ENCODE results near the gene CNTF.

Gene CNTF

DNA sequence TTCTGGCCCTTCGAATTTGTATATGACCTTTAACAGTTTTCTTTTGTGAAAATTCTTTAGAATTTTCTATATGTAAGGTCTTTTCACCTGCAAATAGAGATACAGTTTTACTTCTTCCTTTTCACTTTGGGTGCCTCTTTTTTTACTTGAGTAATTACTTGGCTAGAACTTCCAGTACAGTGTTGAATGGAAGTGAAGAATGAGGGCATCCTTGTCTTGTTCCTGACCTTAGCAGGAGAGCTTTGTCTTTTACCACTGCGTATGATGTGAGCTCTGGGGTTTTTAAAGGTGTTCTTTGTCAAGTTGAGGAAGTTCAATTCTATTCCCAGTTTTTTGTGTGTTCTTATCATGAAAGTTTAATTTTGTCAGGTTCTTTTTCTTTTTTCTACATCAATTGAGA lies 22.0 kb upstream of the CNTF start:
- no peak for DNase-seq (ENCODE audit: extremely low read depth in 1 of 2, low read depth in 1 of 2)

DNA sequence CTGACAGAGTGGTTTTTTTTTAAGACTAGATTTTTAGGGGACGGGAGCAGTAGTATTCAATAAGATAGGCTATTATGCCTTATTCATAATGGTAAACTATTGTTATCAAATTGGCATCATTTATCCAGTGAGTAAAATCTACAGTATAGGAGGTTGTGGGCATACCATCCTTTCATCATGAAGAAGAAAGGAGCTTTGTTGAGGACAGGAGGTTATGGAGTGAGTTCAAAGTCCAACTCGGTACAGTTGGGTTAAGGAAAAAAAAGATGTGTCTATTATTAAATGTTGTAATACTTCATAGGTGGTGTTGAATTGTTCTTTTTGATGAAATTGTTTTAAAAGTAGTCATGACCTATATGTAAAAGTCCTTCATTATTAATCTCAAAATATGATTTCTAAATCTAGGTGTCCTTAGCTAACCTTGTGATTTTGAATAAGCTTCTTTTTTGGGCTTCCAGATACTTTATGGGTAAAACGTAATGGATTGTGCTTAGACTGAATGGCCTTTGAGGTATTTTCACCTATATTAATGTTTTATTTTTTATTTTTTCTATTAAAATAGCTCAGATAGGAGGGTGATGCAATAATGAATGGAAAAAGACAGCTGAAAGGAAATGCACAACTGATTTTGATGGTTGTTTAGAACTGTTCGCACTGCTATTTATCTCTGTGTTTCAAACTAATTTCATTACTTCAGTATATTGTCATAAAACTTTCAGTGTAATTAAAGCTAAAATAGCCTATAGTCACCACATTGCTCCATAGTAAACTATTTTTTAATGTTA lies 15.3 kb upstream of the CNTF start:
- DNase-seq (ENCODE audit: extremely low read depth in 1 of 2, low read depth in 1 of 2), result no peak

DNA sequence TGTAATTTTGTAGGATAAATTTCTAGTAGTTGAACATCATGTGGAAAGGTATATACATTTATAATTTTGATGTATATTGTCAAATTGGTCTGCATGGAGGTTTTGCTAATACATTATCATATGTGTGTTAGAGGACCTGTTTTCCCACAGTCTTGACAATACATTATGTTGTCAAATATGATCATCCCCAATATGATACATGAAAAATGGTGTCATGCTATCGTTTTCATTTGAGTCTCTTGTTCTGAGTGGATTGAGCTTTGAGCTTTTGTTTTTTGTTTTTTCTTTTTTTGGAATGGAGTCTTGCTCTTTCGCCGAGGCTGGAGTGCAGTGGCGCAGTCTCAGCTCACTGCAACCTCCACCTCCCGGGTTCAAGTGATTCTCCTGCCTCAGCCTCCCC lies 14.1 kb upstream of the CNTF start:
- DNase-seq (ENCODE audit: extremely low read depth in 1 of 2, low read depth in 1 of 2), result no peak

DNA sequence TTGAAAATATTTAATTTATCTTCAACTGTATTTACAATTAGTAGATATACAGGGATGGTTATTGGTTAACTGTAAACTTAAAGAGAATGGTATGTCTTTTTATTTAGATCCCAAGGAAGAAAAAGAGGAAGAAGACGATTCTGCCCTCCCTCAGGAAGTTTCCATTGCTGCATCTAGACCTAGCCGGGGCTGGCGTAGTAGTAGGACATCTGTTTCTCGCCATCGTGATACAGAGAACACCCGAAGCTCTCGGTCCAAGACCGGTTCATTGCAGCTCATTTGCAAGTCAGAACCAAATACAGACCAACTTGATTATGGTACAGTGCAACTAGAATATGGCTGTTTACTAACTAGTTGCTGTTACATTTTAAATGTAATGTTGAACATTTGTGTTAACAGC lies 12.7 kb upstream of the CNTF start:
- no peak for DNase-seq (ENCODE audit: extremely low read depth in 1 of 2, low read depth in 1 of 2)

DNA sequence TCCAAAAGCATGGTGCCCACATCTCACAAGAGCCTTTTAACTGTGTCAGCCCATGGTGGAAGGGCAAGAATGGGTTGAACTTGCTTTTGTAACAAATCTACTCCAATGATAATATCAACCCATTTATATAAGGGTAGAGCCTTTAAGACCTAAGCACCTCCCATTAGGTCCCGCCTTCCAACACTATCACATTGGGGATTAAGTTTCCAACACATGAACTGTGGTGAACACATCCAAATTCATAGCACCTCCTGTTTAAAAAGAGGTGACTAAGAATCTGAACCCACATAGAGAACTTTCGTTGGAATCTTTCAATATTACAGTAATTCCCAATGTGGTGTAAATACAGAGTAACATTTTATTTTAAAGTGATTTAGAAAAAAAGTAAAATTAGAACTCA lies 9.2 kb upstream of the CNTF start:
- DNase-seq (ENCODE audit: extremely low read depth in 1 of 2, low read depth in 1 of 2), result no peak

DNA sequence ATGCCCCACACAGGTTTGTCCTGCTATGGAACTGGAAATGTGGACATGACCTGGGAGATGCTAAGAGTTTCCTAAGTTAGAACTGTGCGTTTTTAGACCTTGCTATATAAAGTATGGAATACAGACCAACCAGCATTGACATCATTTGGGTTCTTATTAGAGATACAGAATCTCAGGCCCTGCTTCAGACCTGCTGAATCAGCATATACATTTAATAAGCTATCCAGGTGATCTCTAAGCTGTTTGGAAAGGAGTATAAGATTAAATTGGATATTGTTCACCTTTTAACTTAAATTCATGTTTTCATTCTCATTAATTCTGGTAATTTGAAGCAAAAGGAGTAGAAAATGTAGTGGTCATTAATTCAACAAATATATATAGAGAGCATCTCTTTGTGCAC lies 6.9 kb upstream of the CNTF start:
- no peak for DNase-seq (ENCODE audit: extremely low read depth in 1 of 2, low read depth in 1 of 2)

DNA sequence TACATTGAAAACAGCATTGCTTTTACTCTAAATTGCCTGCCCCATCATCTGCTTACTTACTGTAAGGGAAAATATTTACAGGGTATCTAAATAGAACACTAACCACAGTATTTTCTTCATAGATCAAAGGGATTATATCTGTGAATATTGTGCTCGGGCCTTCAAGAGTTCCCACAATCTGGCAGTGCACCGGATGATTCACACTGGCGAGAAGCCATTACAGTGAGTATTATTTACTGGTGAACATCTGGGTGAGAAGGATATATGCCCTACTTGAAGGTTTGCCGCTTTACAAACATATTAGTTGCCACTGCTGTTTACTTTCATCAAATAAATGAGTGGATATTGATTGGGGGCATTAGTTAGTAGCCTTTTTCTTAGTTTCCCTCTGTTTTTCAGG lies 5.9 kb upstream of the CNTF start:
- no peak for DNase-seq (ENCODE audit: extremely low read depth in 1 of 2, low read depth in 1 of 2)

DNA sequence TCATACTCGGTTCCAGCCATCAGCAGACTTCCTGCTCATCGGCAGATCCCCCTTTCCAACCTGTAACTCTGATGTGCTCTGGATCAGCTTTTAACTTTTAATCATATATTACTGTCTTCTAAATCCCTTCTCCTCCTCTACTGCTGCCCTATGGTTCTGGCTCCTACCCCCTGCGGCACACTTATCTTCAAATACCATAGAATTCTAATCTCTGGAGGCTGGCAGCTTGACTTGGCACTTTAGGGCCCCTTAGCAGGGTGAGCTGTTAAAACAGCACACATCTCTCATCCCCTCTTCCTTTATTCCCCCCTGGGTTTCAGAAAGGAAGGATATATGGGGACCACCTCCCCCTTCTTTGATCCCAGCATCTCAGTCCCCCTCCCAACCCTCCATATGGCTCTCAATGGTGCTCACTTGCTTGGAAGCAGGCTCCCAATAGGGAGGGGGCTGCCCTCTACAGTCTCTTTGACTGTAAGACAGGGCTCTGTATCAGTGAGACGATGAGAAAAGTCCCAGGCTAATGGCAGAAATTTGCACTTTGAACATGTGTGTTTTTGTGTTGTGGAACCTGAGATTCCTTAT lies 4.4 kb upstream of the CNTF start:
- DNase-seq (ENCODE audit: extremely low read depth in 1 of 2, low read depth in 1 of 2), result no peak

DNA sequence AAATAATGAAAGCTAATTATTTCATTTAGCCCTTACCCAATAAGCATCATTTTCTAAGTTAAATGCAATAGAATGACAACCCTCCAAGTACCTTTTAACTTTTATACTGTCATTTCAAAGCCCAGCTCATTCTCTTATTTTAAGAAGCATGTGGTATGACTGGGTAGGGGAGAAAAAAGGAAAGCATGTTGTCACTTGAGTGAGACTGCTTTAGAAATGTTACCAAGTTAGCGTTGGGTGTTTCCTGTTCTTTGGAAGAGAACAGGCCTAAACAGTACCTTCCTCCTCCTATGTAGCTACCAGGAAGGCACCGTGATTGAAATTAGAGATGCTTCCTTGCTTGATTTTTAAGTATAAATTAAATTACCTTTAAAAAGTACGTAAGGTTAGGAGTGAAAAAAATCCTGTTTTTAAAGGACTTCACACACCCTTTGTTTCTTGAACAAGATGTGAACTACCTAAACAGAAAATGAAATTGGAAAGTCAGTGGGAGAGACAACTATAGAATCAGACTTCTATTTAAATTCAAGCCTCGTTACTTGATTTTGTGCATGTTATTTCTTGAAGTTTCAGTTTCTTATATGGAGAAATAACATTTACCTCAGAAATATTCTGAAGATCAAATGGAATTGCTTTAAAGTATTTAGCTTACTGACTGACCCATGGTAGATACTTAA lies 741 bp upstream of the CNTF start:
- no peak for DNase-seq (ENCODE audit: extremely low read depth in 1 of 2, low read depth in 1 of 2)

DNA sequence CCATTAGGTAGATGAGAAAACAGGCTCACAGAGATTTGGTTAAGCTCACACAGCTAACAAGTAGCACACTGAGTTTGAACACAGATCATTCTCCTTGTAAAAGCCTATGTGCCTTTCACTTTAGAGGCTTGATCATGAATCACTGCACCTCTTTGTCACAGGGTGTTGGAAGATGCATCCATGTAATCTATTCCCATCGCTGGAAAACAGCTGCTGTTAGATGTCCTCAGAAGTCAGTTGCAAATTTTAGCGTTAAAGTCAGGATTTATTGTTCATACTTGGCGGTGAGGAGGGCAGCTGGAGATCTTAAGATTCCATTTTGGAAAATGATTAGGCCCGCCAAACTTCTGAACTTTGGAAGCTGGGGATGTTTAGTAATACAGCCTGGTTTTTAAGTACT lies 2.6 kb downstream of the CNTF start:
- DNase-seq (ENCODE audit: extremely low read depth in 1 of 2, low read depth in 1 of 2), result no peak

DNA sequence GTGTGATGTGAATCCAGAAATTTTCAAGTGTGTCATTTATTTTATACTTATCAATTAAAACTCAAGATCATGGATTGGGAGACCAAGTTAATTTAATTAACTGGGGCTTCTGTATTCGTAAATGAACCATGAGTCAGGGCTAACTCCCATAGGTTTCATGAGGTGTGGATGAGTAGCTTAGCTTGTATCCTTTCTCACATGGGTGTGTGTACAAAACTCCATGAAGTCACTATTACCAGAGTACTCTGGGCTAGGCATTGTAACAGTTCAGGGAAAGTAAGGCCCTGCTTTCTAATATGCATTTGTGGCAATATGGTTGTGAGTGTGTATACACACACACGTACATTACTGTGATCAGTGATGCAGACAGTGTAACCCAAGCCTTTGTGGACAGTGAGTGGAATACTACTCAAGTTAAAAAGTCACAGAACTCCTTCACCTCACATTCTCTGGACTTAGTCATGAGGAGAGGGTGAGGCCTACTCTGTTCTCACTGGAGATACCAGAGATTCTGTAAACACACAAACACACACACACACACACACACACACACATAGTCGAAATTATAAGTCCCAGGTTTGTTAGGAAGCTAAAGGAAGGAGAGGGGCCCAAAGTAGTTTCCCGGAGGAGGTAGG lies 3.5 kb downstream of the CNTF start:
- DNase-seq (ENCODE audit: extremely low read depth in 1 of 2, low read depth in 1 of 2), result no peak

DNA sequence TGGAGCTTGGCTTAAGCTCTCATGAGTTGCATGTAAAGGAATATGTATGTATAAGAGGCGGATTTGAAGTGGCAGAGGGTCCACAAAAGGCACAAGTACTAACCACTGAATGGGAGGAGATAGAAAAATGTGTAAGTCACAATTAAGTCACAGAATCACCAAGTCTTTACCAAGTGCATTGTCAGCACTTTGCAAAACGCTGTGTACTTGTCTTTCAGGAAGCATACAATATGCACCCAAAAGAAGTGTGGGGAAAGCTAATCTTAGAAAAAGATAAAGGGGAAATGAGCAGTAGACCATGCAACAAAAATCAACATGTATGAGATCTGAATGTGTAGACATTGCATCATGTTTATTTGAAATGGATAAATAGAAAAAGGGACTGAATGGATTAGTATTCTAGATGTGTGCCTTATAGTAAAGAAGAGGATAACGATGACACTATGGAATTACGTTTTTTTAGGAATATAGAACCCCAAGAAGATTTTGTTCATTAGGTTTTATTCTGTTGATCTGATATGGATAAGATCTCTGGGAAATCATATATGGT lies 4.5 kb downstream of the CNTF start:
- no peak for DNase-seq (ENCODE audit: extremely low read depth in 1 of 2, low read depth in 1 of 2)

DNA sequence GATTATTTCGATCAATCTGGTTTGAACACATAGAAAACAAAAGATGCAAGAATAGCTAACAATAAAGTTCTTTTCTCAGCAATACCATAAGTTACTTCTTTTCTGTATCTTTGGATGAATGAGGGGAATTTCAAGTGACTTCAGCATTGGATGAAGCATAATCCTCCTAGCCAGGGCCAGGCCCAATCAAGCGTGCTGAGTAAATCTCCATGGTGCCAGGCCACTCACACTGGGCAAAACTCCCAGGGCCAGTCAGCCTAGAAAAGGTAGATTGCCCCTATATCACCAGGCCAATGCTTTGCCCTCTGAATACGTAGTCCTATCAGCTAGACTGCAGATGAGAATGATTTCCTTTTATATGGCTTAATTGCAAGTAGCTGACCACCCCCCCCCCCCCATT lies 6.0 kb downstream of the CNTF start:
- DNase-seq (ENCODE audit: extremely low read depth in 1 of 2, low read depth in 1 of 2), result no peak

DNA sequence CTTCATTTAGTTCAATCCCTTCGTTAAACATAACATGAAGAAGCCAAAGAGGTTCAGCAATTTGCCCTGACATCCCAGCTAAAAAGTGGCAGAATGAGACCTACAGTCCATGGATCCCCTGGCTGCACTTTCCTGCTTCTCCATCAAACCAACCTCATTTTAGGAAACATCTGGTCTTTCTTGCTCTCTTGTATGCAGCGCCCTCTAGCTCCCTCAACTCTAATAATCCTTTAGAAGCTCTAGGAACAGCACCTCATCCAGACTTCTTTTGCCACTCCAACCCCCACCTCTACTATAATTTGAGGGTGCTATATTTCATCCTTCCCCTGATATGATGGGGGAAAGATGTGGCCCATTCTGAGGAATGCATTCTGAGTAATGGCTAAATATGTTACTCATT lies 7.4 kb downstream of the CNTF start:
- no peak for DNase-seq (ENCODE audit: extremely low read depth in 1 of 2, low read depth in 1 of 2)

DNA sequence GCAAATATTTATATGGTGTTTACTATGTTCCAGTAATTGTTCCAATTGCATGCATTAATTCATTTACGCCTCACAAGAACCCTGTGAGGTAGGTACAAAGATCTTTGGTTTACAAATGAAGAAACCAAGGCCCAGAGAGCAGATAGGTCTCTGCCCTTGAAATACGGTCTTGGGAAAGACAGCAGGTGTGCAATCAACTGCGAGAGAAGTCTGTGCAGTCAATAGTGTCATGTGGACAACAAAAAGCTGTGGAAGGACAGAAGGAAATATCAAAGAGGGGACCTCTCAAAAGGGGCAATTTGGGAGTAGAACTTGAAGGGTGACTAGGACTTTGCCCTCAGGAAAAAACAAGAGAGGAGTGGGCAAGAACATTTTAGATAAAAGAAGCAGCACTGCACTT lies 8.9 kb downstream of the CNTF start:
- no peak for DNase-seq (ENCODE audit: extremely low read depth in 1 of 2, low read depth in 1 of 2)

DNA sequence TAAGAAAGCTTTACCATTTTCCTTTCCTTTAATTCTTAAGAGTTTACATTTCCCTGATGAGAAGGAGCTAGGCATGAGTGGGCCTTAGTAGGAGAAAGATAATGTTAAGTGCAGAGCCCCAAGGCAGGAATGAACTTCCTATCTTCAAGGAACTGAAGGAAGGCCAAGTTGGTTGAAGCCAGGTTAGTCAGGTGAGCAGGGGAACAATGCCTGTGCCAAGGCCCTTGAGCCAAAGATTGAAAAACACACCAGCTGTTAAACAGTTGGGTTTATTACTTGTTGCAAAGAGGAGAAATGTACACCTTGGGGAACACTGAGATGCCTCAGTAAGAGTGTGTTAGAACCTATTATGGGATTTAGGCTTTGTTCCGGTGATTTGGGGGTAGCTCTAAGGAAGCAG lies 10.0 kb downstream of the CNTF start:
- DNase-seq (ENCODE audit: extremely low read depth in 1 of 2, low read depth in 1 of 2), result no peak

DNA sequence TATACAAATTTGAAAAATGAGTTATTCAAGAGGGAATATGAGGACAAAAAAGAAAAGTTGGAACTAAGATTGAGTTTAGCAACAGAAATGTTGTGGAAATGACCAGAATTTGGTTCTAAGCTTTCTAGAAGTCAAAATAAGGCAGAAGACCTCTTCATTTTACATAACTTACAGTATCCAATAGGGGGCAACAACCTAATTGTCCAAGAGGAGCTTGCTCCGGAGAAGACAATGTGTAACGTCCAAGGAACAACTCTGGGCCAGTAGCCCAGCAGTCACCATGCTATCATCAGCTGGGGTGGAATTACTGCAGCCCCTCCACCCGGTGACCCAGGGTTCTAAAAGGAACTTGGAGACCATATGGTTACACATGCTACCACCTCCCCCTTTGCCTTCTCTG lies 14.1 kb downstream of the CNTF start:
- DNase-seq (ENCODE audit: extremely low read depth in 1 of 2, low read depth in 1 of 2), result no peak

DNA sequence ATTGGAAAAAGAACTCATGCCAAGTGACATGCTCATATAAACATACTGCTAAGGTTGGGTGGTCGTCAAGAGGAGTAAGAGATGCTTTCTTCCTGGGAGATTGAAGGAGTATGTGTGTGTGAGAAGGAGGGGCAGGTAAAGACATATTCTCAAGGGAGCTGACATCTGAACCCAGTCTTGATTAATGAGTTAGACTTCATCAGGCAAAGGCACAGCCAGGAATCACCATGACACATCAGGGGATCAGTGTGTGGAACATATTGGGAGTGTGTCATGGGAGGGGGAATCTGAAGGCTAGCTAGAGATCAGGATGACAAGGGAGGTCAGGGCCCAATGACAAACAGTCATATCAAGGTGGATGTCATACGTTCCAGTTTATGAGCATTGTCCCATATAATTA lies 14.9 kb downstream of the CNTF start:
- DNase-seq (ENCODE audit: extremely low read depth in 1 of 2, low read depth in 1 of 2), result no peak

DNA sequence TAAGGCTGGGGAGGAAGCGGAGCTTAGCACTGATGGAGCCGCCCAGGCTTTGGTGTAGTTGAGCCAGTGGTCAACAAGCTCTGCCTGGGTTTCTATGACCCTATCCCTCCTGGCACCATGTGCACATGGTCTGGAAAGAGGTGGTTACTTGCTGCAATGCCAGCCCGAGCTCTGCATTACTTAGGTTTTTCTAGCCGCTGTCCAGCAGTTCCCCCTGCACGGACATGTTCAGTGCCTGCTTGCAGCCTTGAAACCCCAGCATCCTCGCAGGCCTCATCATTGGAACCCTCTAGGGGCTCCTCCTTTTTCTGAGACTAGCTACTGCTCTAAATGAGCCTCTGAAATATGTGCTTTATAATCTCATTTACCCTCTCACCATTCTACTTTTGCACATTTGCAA lies 16.6 kb downstream of the CNTF start:
- no peak for DNase-seq (ENCODE audit: extremely low read depth in 1 of 2, low read depth in 1 of 2)

DNA sequence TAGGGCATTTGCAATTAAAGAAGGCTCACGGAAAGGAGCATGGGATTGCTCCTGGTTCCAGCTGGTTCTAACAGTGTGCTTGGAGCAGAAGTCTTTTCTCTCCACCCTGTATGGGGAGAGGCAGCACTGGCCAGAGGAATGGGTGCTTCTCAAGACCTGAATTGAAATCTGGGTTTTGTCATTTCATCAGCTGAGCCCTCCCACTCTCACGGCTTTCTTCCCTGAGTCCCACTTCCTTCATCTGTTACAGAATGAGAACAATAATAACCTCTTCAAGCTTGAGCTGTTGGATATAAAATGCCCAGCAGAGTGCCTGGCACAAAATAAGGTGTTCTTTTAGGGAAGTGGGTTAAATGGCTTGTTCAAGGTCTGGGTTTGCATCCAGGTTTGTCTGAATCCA lies 17.2 kb downstream of the CNTF start:
- DNase-seq (ENCODE audit: extremely low read depth in 1 of 2, low read depth in 1 of 2), result no peak

DNA sequence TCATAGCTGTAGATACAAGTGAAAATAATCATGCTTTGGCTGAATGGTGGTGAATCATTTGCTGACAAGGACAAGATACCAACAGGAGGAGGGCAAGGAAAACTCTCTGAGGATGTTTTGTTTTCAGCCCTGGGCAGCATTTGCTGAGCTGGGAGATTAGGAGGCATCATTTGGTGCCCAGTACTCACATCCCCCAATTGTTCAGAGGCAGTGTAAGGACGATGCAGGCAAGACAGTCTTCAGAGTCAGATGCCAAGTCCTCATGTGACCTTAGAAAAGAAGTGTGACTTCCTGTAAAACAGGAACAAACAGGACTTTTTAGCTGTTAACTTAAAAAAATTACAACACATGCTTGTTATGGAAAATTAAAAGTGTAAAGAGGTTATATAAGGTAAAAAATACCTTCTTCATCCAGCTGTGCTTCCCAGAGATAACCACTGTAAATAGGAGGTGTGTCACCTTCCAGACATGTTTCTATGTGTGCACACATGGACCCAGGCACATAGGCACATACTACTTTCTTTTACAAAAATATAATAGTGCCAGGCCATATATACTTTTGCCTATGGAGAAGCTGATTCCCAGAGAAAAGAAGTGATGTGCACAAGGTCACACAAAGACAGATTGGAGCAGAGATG lies 18.0 kb downstream of the CNTF start:
- no peak for DNase-seq (ENCODE audit: extremely low read depth in 1 of 2, low read depth in 1 of 2)
